HG02884 (cell line): ENCODE results near the gene ANKRD2.

Source experiments
- ATAC-seq: cut with Tn5 transposase; IDR thresholded peaks from one replicate; pipeline ENCODE4 v1.9.1; 2021; ENCODE audit warnings: mild to moderate bottlenecking, moderate library complexity; ENCODE audit not compliant: unreplicated experiment

ANKRD2 gene

GRCh38 chr10:97590748-97591495 is 18.3 kb downstream of the ANKRD2 start:
- no peak for ATAC-seq

GRCh38 chr10:97593421-97593820 is 20.8 kb downstream of the ANKRD2 start:
- no peak for ATAC-seq

DNA sequence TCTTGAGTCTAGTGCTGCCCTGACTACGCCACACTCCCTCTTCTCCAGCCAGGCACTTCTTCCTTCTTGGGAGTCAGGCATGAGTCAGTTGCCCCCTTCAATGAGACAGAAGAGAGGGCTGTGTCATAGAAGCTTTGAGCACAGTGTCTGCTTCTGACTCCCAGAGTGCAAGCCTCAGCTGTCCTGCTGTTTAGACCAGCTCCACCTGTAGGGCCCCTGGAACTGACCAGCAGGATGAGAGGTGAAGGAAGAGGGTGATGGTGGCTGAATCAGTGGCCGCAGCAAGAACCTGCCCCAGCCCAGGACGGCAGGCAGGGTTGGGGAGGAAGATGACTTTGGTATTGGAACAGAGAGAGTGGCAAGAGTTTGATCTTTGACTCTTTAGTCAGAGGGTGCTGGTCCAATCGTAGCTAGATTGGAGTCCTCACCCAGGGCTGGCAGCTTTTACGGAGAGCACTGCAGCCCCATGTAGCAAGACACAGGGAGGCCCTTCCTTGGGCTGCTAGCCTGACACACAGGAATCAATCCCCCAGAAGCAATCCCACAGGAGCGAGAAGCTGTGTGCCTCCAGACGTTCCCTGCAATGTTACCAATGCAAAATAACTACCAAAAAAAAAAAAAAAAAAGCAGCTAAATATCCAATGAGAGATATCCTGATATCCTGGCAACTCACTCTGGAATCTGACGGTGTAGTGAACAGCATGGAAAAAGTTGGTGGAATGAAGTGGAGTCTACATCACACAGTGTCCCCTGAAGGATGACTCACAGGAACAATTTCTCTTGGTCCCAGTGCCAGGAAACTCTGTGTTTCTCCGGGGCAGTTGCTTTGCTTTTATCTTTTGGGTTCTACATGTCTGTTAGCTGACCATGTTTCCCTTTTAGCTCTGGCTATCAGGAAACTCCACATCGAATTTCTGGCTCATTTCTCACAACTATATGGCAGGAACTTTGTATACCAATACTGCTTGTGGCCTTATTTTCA is 23.8 kb downstream of the ANKRD2 start:
- no peak for ATAC-seq

DNA sequence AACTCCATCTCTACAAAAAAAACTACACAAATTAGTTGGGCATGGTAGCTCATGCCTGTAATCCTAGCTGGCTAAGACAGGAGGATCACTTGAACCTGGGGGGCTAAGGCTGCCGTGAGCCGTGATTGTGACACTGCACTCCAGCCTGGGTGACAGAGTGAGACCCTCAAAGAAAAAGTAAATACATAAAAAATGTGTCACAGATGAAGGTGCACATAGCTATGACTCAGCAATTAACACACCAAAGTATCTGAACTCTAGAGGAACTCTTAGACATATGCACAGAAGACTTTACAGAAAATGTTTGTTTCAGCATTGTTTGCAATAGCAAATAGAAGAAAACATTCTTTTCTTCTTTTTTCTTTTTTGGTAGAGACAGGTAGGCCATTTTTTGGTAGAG is 25.2 kb downstream of the ANKRD2 start:
- ATAC-seq, result no peak

- no peak for ATAC-seq
Observed at GRCh38 chr10:97598407-97599271, 26.1 kb downstream of the ANKRD2 start.

- no peak for ATAC-seq
Observed at GRCh38 chr10:97599272-97599619, 26.7 kb downstream of the ANKRD2 start.

DNA sequence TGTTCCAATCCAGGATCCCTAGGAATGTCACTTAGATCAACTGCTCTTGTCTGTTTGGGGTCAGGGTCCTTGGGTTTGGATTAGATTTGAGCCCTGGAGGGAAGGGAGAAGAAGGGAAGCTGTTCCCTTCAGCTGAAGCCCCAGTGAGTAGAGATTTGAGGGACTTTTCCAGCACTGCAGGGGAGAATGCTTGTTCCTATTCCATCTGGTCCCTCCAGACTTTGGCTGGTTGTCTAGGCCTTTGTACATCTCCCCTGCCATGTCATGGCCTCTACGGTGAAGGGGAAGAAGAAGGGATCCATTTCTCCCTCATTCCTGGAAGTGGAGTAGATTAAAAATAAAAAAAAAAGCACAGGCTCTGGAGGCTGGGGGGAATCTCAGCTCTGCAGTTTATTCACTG is 28.0 kb downstream of the ANKRD2 start:
- ATAC-seq, result no peak

DNA sequence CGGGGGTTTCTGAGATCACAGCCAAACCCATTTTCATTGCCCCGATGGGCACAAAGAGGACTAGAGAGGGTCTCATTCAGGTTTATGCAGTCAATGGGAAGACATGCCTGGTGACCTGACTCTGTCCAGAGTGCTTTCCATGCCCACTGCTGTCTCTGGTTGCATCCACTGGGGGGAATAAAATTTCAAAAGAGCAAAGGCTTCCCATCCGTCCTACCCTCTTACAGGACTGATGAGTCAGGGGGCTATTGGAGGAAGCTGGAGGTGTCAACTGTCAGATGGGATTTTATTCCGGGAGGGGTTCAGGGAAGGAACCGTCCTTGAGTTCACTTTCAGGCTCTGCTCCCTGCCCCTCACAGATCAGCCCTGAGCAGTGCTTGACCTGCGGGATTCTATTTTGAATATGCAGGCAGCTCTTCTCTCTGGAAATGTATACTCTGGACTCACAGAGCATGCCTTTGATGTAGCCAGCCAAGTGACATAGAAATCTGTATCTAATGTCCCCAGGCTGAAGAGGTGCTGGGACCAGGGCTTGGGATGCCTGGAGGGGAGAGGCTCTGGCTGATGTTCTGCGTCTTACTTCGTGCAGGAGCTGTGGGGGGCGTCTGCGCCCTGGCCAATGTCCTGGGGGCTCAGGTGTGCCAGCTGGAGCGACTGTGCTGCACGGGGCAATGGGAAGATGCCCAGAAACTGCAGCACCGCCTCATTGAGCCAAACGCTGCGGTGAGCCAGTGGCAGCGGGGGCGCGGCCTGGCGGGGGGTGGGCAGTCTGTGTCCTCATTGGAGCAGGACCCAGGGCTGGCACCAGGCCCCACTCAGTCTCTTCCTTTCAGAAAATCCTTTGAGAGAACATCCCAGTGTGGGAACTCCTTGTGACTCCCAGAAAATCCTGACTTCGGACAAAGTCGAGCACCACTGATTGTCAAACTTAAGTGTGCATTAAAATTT is 29.0 kb downstream of the ANKRD2 start:
- ATAC-seq, result no peak

DNA sequence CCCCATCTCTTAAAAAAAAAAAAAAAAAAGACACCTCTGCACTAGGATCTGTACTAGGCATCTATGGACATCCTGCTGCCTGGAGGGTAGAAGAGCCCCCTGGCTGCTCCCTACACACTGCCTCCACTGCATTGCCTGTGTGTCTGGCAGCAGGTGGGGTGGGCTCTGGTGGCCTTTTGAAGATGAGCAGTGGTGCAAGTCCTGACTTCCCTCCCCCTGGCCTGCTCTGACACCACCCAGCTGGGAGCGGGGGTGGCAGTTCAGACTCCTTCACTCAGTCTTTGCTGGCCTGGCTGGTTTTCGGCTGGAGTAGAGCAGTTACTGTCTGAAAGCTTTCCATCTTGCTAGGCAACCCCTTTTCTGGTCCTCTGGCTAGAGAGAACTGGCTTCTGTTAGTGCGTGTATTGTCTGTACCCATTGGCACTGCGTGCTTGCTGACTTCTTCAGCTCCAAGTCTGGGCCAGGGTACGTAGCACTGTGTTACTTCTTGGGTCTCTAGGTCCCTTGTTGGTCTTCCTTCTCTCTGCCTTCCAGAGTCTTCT is 34.6 kb downstream of the ANKRD2 start:
- ATAC-seq, result no peak

GRCh38 chr10:97608991-97609561 is 36.5 kb downstream of the ANKRD2 start:
- ATAC-seq, result no peak

- ATAC-seq, result no peak
Observed at GRCh38 chr10:97611473-97611872, 38.9 kb downstream of the ANKRD2 start.

DNA sequence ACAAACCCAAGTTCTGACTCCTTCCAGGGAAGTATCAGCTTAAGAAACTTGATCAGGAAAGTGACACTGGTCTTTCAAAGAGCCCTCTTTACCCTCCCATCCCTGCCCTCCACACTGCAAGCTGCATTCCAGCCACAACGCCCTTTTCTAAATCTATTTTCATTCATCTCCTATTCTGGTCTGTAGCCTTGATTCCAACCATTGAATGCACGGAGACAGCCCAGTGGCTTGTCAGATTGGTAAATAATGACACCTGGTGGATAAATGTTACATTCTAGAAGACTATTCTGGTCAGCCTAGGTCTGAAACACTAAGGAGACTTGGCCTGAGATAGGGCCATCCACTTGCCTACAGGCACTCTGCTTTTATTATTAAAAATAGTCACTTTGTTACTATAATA is 39.8 kb downstream of the ANKRD2 start:
- no peak for ATAC-seq

DNA sequence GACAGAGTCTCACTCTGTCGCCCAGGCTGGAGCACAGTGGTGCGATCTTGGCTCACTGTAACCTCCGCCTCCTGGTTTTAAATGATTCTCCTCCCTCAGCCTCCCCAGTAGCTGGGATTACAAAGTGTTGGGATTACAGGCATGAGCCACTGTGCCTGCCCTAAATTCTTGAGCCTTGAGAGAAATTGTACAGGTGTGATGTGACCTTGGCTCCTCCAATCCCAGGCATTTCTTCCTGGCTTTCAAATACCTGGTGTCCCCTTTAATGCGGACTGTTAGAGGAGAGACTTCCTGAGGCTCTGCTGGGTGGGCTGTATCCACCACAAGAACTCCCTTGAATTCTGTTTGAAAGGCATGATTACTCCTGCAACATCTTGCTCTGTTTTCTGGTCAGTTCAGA is 45.7 kb downstream of the ANKRD2 start:
- no peak for ATAC-seq

GRCh38 chr10:97618733-97619132 is 46.2 kb downstream of the ANKRD2 start:
- no peak for ATAC-seq

DNA sequence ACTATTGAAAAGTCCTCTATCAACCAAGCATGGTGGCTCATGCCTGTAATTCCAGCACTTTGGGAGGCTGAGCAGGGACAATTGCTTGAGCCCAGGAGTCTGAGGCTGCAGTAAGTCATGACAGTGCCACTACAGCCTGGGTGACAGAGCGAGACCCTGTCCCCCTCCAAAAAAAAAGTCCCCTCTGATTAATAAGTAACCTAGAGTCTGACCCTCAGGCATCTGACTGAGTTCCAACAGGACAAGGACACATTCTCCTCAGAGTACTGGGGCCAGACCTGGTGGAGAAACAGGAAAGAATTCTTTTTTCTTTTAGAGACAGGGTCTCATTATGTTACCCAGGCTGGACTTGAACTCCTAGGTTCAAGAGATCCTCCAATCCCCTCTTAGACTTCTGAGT is 50.7 kb downstream of the ANKRD2 start:
- ATAC-seq, result no peak

DNA sequence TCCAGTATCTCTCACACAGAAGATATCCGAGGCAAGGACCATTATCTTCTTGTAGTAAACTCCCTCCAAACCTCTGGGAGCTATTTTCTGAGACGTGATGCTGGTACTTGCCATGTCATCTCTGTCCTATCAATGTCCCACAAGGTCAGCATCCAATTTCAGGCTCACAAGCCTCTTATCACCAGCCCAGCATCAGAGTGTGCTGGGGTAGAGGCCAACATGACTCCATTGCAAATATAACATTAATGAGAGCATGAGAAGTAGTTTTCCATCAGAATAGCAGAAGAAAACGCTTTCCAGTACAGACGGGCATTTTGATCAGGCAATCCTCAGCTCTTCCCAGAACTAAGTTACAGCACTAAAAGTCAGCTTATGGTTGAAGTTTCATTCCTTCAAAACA is 55.2 kb downstream of the ANKRD2 start:
- no peak for ATAC-seq

DNA sequence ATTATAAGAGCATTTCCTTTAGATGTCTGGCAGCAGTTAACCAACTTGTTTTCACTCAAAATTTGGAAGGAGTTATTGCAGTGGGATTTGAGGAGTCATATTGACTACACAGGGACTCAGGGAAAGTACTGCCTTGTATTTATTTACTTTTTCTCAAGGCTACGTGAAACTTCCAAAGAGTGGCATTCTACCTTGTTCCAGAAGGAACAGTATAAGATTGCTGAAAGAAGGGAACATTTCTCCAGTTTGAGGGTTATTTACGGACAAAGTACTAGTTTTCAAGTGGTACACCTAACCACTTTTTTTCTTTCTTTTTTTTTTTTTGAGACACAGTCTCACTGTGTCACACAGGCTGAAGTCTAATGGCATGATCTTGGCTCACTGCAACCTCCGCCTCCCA is 55.6 kb downstream of the ANKRD2 start:
- ATAC-seq, result no peak

- no peak for ATAC-seq
Observed at GRCh38 chr10:97629289-97629688, 56.7 kb downstream of the ANKRD2 start.

DNA sequence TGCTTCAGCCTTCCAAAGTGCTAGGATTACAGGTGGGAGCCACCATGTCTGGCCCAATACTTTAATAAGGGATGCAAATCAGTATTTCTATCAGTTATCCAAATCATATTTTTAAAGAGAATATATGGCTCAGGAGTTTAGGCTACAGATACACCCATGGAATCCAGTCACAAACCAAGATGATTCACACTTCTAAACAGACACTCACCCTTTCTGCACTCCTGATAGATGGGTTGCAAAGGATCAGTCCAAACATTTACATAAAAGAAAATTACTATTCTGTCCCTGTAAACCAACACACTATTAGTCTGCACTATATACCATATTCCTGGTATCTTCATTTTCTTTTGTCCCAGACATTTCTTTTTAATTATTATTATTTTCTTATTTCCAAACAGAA is 58.5 kb downstream of the ANKRD2 start:
- ATAC-seq, result no peak
